ENCODE measurements around the gene TPRG1. TPM values are rescaled to one million over a fixed set of nuclear protein-coding genes. Genes with fewer than 3 reads are reported as not detected.

Gene TPRG1
- total and polyA plus RNA-seq, 2 of the 8 experiments (the other 6 are each of a cell fraction or from before 2014, with no cell fraction given) = 0.37 to 0.47 TPM

DNA sequence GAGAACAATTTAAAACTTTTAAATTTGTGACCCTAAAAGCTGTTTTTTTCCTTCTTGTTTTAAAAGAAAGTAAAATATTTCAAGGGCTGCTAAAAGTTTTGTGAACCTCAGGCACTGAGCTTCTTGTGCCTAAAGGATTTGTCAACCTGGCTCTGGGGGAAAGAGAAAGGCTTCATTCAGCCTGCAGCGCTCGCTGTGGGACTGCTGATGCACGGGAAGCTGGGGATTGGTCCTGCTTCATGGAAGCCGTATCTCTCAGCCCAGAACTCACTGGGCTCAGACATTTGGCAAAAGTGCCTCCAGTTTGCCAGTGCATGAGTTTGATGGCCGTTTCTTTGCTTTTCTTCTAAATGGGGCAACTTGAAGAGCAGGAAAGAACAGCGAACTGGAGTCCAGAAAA is 30.8 kb downstream of the TPRG1 start:
- FAIRE-seq (no peak), DNase-seq (ENCODE audit: low read depth in 1 of 2, low spot score in 2 of 2) (no peak)
- Histone ChIP-seq H3K56ac (replicated peaks; ENCODE audit: insufficient read length, low read depth, low read length) (no peak overlapping the region), H4K91ac (replicated peaks; ENCODE audit: insufficient read length, low read length) (no peak overlapping the region), H4K20me1 (replicated peaks in 1 of 2; ENCODE audit: control insufficient read depth in 1 of 2, insufficient read depth in 2 of 2, low read length in 2 of 2) (no peaks in the 10 kb centered on the region), H2AFZ (ENCODE audit: low read length) (no peak overlapping the region), H3K4me2 (ENCODE audit: insufficient read depth in 1 of 2, low read depth in 2 of 2, low read length in 2 of 2) (no peak overlapping the region), H3K23me2 (ENCODE audit: low read depth, low read length) (no peaks in the 10 kb centered on the region; the same call in 1 of the 2 replicates), H3K4me1 (replicated peaks in 1 of 4; ENCODE audit: control insufficient read depth in 3 of 4, insufficient read depth in 4 of 4, low read length in 3 of 4) (peaks cover 0 to 3% (median 0%) of the 10 kb centered on the region in 4 experiments; a peak in 1 of 7 replicates), H3K36me3 (ENCODE audit: control insufficient read depth in 2 of 4, insufficient read depth in 4 of 4, low read length in 3 of 4) (no peaks in the 10 kb centered on the region), H2BK20ac (ENCODE audit: low read length) (no peak overlapping the region), H2BK120ac (replicated peaks; ENCODE audit: low read depth, low read length) (no peak overlapping the region), H3K9me3 (ENCODE audit: insufficient read depth in 2 of 2, low read depth in 1 of 2, low read length in 1 of 2) (no peaks in the 10 kb centered on the region), H4K8ac (ENCODE audit: extremely low read depth, insufficient read depth, low read length) (peak overlapping the region; percentile 58; the same call in 1 of the 2 replicates), H3K9ac (replicated peaks in 1 of 4; ENCODE audit: extremely low read depth in 1 of 4, low read depth in 3 of 4, low read length in 3 of 4) (no peak overlapping the region), H2AK5ac (ENCODE audit: low read depth, low read length) (no peak overlapping the region), H3K27ac (ENCODE audit: low read depth, low read length) (no peak overlapping the region), H3K18ac (ENCODE audit: extremely low read depth, low read length) (no peak overlapping the region), H2BK15ac (ENCODE audit: low read length) (no peak overlapping the region), H4K5ac (ENCODE audit: insufficient read length, low read depth, low read length) (no peak overlapping the region), H3K27me3 (replicated peaks in 1 of 4; ENCODE audit: control insufficient read depth in 3 of 4, extremely low read depth in 1 of 4, insufficient read depth in 3 of 4, low read length in 3 of 4) (no peaks in the 10 kb centered on the region), H3K23ac (ENCODE audit: insufficient read length) (no peak overlapping the region), H3K4ac (replicated peaks; ENCODE audit: insufficient read length, low read depth, low read length) (no peak overlapping the region), H3K79me1 (ENCODE audit: low read depth, low read length) (no peaks in the 10 kb centered on the region), H2BK12ac (ENCODE audit: low read depth, low read length) (no peak overlapping the region), H3K79me2 (ENCODE audit: control insufficient read depth in 1 of 2, insufficient read depth in 2 of 2, low read length in 2 of 2) (no peaks in the 10 kb centered on the region), H3K4me3 (ENCODE audit: extremely low read depth in 1 of 4, insufficient read depth in 2 of 4, low read depth in 3 of 4, low read length in 4 of 4) (no peak overlapping the region), H3K14ac (ENCODE audit: insufficient read length) (no peak overlapping the region), H2BK5ac (ENCODE audit: low read depth, low read length) (no peak overlapping the region)
- WGBS, 2 experiments (ENCODE audit: extremely low coverage in 1 of 2, insufficient coverage in 1 of 2, insufficient read length in 1 of 2, insufficient replicate concordance in 2 of 2, low coverage in 1 of 2, low lambda C conversion rate in 2 of 2, missing lambda C conversion rate in 1 of 2) = 83% methylated on average over 6 of the region's 6 CpGs; no CpG with 5 or more reads in 1 of the 2 experiments
- POLR2A ChIA-PET (ENCODE audit: partially characterized antibody) = no interaction called here
- CTCF ChIA-PET (ENCODE audit: partially characterized antibody) = interaction anchor here (0.6 to 3.0 kb wide), 5 partner anchors 24 to 486 kb away, joined by 3 to 12 read pairs (median 3); no protein-coding TSS in a partner anchor
- no peak for TF ChIP-seq POU5F1 (IDR thresholded peaks at IDR 0.05; ENCODE audit: low read depth, low read length)
- no peak for TF ChIP-seq ASH2L (IDR thresholded peaks at IDR 0.05; ENCODE audit: low read length)
- TF ChIP-seq KDM5A (IDR thresholded peaks at IDR 0.05; ENCODE audit: low read length) = no peak
- no peak for TF ChIP-seq NANOG (IDR thresholded peaks at IDR 0.05; ENCODE audit: insufficient read depth, low read depth, low read length, poor library complexity, severe bottlenecking)

All from H1 (cell line).